Measurements from ENCODE around the gene CCPG1.
A peak's percentile ranks its signal among the peaks of the same experiment; 100 is the strongest.

CCPG1 gene

DNA sequence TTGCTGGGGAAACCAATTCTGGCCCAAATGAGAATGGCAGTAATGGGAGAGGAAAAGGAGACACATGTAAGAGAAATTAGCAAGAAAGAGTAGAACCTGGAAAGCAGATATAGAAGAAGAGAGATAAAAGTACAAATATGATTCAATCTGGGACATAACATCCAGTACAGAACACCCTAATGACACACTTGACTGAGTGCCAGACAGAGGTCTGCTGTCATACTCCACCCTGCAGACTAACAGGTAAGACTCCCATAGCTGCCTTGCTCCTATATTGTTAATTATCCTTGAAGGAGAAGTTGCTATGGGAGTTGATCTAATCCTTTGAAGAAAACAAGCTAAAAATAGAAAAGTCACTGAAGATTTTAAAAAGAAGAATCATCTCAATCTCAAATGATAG, 21.1 kb downstream of the CCPG1 start:
- no peak for DNase-seq (ENCODE audit: low read depth)

DNA sequence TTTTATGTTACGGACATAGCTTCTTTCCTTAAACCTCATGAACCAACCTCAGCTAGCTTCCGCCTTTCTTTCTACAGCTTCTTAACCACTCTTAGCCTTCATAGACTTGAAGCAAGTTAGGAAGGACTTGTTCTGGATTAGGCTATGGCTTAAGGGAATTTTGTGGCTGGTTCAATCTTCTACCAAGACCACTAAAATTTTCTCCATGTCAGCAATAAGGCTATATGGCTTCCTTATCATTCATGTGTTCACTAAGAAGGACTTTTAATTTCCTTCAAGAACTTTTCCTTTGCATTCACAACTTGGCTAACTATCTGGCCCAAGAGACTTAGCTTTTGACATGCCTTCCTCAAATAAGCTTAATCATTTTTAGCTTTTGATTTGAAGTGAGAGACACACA, 24.5 kb downstream of the CCPG1 start:
- no peak for DNase-seq (ENCODE audit: low read depth)

DNA sequence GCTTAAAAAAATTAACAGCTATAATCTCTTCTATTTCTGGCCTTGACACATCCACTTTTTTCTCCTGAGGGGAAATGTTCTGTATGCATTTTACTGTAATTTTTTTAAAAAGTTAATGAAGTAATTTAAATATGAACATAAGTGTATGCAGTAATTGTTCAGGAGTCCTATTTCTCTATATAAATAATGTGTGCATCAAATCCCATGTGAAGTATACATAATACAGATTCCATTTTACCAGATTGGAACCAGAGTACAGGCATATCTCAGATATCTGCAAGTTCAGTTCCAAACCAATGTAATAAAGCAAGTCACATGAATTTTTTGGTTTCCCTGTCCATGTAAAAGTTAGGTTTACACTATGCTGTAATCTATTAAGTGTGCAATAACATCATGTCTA, 26.6 kb downstream of the CCPG1 start:
- DNase-seq (ENCODE audit: low read depth), result no peak

DNA sequence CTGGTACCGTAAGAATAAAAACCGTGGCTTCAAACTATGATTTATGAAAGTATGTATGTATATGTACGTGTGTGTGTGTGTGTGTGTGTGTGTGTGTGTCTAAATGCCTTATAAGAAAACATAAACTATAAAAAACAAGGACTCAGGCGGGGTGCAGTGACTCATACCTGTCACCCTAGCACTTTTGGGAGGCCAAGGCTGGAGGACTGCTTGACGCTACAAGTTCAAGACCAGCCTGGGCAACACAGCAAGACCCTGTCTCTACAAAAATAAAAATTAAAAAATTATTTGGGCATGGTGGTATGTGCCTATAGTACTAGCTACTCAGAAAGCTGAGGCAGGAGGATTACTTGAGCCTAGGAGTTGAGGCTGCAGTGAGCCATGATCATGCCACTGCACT, 29.1 kb downstream of the CCPG1 start:
- no peak for DNase-seq (ENCODE audit: low read depth)

DNA sequence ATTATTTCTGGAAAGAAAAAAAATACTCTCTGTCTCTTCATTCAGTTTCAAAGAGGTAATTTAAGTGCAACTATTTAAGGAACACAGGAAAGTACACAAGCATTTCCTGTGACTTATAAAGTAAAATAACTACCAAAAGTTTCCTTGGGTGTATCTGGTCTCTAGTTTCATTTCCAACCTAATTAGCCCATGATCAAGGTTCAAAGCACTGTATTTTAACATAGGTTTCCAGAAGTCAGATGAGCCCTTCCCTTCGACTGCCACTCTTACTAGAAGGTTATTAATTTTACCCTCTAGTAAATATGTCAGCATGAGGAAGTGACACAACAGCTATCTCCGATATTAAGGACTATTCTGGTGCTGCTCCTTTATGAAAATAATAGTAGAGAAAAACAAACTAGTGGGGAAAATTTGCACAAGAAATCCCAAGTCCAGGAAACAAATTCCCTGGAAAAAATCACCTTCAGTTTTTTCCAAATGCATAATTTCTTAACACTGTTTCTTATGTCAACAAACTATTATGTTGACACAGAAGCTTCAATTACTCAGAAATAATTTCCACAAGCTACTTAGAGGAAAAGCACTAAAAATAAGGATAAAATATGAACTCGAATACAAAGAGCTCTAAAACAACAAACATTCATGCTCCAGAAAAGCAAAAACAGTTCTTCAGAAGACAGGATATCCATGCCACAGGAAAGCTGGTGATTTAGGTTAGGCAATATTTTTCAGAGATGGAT, 35.3 kb downstream of the CCPG1 start:
- peak; percentile 7 for DNase-seq (ENCODE audit: low read depth)

DNA sequence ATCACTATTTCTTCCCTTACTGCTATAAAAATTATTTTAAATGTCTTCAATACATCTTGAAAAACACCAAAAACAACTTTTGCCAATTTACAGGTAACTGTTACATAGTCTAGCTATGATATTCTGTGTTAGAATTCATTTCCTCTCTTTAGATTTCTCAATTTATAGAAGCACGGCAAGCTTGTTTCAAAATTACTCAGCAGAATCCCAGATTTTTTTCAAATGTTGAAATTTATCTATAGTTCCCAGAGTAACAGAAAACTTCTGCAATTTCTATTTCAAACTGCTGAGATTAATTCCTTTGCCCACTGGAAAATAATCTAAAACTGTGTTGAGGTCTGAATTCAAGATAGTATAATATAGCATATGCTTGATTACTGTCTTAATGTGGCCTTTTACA, 41.2 kb downstream of the CCPG1 start:
- no peak for DNase-seq (ENCODE audit: low read depth)

DNA sequence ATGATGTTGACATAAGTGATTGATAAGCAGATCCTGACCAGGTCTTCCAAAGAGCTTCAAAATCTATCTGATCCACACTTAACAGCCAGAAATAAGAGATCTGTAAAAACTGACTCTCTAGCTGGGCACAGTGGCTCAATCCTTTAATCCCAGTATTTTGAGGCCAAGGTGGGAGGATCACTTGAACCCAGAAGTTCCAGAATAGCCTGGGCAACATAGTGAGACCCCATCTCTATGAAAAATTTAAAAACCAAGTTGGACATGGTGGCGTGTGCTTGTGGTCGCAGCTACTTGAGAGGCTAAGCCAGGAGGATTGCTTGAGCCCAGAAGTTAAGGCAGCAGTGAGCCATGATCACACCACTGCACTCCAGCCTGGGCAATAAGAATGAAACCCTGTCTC, 45.5 kb downstream of the CCPG1 start:
- DNase-seq (ENCODE audit: low read depth), result no peak

DNA sequence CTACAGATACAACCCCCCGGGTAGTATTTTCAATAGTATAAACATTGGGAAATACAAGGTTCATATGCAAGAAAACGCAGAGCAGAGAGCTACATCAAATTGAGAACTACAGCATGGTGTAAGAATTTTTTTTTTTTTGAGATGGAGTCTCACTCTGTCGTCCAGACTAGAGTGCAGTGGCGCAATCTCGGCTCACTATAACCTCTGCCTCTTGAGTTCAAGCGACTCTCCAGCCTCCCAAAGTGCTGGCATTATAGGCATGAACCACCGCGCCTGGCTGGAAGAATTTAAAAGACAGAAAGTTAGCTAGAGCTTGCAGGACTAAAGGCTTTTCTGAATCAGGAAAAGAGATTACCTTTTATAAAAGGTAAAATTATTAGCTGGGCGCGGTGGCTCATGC, 47.1 kb downstream of the CCPG1 start:
- no peak for DNase-seq (ENCODE audit: low read depth)

DNA sequence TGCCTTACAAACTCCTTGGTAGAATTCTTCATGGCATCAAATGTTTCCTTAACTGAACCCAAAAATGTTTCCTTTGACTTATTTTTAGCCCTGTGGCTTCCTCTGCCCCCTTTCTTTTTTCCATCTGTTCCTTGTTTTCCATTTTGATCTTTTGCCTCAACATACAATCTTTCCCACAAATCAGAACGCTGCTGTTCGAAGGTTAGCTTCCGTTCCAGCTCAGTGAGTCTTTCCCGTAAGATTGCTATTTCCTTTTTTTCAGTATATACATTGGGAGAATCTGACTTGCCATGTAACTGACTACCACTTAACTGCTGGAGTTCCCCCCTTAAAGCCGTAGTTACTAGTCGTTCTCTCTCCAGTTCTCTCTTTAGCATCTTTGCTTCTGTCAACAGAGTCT, 47.9 kb downstream of the CCPG1 start:
- DNase-seq (ENCODE audit: low read depth), result peak; percentile 29

DNA sequence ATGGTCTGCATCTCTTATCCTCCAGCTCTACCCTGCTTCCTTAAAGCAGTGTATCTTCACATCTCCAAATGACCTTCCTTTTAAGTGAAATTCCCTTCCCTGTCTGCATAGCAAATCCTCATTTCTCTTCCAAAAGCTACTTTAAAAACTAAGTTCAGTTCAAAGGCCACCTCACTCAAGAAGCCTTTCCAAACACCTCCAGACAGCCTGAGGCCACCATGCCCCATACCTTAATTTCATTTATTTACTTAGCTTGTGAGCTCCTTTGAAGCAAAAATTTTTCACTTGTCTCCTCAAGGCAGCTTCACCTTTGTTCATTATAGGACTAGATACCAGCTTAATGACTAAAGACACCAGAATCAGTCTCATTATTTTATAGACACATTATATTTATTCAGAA, 49.7 kb downstream of the CCPG1 start:
- DNase-seq (ENCODE audit: low read depth), result no peak

DNA sequence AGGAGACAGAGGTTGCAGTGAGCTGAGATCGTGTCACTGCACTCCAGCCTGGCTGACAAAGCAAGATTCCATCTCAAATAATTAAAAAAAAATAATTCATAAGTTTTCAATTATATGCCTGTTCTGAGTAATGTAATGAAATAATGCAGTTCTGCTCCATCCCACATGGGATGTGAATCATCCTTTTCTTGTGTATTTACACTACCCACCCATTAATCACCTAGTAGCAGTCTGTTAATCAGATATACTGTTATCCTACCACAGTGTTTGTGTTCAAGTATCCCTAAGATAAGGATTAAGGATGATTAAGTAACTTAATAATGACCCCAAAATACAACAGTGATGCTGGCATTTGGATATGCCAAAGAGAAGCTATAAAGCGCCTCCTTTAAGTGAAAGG, 50.4 kb downstream of the CCPG1 start:
- peak; percentile 77 for DNase-seq (ENCODE audit: low read depth)

DNA sequence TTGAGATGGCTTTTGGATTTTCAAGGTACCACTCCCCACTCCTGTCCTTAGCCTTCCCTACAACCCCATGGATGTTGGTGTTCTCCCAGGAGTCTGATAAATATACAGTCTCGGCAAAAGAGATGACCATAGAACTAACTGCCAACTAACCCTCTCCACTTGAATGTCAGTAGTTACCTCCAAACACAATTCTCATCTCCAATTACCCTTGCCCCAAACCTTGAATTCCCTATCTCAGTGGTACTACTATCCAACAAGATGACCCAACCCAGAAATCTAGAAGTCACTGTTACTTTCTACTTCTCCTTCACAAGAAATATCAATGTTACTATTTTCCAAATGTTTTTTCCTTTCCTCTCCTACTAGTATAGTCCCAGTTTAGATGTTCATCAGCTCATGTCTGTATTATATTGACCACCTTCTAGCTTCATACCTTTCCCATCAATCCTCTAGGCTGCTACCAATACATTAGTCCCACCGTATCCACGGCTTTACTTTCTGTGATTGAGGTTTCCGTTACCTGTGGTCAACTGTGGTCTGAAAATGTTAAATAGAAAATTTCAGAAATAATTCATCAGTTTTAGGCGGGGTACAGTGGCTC, 51.1 kb downstream of the CCPG1 start:
- no peak for DNase-seq (ENCODE audit: low read depth)

DNA sequence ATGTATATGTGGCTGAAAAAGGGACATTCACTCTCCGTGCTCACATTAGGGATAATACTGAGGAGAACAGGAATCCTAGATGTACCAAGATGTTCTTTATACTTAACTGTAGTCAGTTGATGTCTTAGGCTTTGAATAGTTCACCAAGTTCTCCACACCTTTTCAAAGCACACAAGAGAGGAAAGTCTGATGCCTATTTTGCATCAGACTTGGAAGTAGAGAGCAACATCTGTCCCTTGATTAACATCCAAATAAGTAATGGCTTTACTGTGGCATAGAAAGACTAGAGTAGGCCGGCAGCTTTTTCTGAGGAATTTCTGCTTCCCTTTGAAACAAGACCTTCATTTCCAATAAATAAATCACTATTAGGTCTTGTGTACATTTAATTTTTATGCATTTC, 55.1 kb downstream of the CCPG1 start:
- DNase-seq (ENCODE audit: low read depth), result no peak

DNA sequence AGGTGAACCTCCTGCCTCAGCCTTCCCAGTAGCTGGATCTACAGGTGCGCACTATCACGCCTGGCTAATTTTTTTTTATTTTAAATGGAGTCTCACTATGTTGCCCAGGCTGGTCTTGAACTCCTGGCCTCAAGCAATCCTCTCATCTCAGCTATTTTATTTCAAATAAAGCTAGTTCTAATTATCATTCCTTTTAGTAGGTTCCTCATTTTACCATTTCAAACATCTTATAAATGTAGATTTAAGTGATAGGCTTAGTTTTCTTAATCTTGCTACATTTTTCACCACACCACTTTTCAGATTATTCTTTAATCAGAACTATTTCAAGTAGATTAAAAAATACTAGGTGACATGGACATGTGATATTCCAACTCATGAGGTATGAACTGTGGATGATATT, 58.9 kb downstream of the CCPG1 start:
- no peak for DNase-seq (ENCODE audit: low read depth)

DNA sequence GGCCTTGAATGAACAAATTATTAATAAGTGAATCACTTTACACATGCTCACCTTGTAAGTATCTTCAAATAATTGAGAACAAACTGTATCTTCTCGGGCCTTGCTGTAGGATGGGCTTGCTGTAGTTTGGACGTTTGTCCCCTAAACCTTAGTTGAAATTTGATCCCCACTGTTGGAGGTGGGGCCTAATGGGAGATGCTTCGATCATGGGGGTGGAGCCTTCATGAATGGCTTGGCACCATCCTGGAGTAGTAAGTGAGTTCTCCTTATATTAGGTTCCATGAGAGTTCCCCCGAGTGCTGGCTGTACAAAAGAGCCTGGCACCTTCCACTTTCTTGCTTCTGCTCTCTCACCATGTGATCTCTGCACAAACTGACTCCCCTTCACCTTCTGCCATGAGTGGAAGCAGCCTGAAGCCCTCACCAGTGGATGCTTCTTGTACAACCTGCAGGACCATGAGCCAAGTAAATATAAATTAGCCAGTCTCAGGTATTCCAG, 59.8 kb downstream of the CCPG1 start:
- no peak for DNase-seq (ENCODE audit: low read depth)

DNA sequence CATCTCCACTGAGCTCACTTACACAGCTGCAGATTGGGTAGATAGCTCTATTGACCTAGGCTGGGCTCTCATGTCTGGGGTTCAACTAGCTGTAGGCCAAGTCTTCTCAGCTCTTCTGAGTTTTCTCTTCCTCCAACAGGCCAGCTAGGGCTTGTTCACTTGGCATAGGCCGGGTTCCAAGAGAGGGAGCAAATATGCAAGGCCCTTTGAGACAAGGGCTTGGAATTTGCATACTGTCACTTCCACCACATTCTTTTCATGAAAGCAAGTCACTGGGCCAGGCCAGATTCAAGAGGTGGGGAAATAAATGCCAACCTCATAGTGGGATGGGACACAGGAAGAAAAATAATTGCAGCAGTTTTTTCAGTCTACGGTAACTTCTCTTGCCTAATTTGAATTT, 64.0 kb downstream of the CCPG1 start:
- no peak for DNase-seq (ENCODE audit: low read depth)

DNA sequence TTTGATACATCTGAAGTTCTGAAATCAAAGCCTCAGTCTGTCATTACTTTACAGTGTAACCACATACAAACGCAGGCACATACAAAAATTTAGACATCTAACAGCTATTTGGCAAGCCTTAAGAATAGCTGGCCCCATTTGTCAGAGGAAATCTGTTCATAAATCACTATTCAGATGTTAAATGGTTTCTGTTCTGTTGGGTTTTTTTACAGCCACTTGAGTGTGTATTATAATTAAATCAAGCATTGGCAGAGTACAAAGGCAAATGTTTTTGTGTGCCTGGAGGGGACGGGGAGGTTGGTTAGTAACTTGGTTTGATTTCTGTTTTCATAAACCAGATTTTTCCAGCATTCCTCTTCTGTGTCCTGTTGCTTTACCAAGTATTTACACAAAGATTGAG, 65.0 kb downstream of the CCPG1 start:
- no peak for DNase-seq (ENCODE audit: low read depth)

DNA sequence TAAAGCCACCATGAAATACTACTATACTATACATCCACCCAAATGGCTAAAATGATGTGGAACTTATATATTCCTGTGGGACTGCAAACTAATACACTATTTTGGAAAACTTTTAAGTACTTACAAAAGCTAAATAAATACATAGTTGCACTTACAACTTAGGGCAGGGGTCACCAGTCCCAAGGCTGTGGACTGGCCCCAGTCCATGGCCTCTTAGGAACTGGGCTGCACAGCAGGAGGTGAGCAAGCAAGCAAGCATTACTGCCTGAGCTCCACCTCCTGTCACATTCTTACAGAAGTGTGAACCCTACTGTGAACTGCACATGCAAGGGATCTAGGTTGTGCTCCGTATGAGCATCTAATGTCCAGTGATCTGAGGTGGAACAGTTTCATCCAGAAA, 71.0 kb downstream of the CCPG1 start:
- no peak for DNase-seq (ENCODE audit: low read depth)

DNA sequence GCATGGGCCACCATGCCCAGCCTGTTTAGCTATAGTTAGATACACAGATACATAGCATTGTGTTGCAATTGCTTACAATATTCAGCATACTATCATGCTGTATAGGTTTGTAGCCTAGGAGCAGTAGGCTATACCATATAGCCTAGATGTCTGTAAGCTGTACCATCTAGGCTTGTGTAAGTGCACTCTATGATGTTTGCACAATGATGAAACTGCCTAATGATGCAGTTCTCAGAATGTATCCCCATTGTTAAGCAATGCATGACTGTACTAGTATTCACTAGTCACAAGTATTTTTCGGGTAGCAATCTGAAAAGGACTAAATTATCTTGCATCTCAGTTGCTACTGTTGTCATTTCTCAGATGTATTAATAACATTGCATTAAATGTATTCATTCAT, 73.2 kb downstream of the CCPG1 start:
- DNase-seq (ENCODE audit: low read depth), result peak; percentile 41

DNA sequence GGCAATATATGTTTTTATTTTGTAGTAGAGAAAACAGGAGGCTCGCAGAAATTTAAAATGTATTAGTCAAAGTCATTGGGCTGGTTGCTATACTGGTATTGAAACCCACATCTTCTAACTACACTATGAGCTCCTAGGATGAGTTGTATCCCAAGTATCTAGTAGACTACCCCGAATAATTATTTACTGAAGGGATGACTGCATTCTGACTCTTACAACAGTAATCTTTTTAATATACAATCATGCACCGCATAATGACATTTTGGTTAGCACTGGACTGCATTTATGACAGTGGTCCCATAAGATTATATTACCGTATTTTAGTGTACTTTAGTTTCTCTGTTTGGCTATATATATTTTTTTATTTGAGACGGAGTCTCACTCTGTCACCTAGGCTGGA, 73.8 kb downstream of the CCPG1 start:
- no peak for DNase-seq (ENCODE audit: low read depth)

DNA sequence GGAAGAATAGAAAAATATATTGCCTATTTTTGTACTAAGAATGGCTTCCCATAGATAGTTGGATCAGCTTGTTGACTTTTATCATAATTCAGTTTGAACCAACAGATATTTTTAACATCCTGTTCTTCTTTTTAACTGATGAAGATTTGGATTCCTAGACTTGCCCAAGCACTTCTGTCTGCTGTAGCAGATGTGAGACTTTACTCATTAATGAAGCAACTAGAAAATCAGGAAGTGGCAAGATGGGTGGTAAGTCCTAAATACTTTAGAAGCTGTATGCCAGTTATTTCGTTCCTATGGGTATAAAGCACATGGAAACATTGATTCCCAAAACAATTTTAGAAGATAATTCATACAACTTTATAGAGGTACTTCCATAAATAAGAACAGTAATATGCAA, 80.8 kb downstream of the CCPG1 start:
- DNase-seq (ENCODE audit: low read depth), result no peak

DNA sequence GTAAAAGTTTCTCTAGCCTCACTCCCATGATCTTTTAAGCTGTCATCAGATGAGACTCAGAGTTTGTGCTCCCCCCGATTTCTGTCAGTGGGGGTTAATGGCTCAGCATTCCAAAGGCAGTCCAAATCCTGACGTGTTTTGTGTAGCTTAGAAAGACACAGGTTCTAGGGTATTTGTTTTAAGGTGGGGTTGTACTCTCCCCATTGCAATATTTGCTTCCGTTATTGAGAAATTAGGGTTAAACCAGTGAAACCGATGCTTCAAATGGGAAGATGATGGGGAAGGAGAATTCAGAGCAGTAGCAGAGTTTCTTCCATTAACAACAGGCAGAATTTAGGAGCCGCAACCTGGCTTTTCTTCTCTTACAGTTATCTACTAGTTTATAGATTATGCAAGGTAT, 85.7 kb downstream of the CCPG1 start:
- DNase-seq (ENCODE audit: low read depth), result no peak

DNA sequence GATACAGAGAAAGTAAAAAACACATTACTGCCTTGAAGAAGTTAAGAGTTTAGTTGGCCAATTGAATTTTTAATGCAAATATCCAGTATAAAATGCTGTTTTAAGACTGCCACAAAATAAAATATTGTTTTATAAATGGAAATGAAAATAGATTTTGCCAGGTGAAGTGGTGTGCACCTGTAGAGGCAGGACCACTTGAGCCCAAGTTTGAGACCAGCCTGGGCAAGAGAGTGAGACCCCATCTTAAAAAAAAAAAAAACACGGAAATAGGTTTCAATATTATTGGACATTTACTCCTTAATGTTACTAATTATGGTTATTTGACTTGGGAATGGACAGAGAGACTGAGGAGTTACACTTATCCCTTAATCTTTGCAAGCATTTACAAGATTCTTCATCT, 87.2 kb downstream of the CCPG1 start:
- no peak for DNase-seq (ENCODE audit: low read depth)

DNA sequence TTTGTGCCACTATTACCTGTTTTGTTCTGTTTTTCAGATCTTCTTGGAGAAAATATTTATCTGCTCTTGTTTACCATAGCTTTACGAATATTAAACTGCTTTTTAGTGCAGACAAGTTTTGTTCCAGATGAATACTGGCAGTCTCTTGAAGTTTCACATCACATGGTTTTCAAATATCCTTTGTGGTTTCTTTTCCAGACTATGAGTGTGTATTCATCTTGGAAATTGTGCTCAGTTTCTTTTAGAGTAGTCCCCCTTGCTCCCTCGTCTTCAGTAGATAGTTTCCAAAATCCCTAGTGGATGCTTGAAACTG, 88.0 kb downstream of the CCPG1 start:
- peak; percentile 19 for DNase-seq (ENCODE audit: low read depth)
